Activated naive CD8-positive, alpha-beta T cell treated with anti-CD3 and anti-CD28 coated beads, Interleukin-2, amount 50 U/mL, for 16 hours (primary cell): Measurements from ENCODE around the gene CRYGD.
"Not testable (repeated sequence)": the region's sequence is repeated elsewhere in the genome, so short reads cannot be mapped to it uniquely, and the experiment has no call there.

Experiments used
- DNase-seq: peaks from one replicate; pipeline ENCODE4 v3.0.0-alpha.2; 2020; ENCODE audit warnings: low read depth, low spot score

CRYGD gene

GRCh38 chr2:208124013-208124715 lies at the start of gene CRYGD:
CRYGD (minus strand) TSS chr2:208124524; CDS start chr2:208124473, 51 bp downstream.
- not testable (repeated sequence) for DNase-seq

GRCh38 chr2:208172125-208172524 lies 47.8 kb upstream of the CRYGD start:
- DNase-seq = no peak

- DNase-seq = no peak
Observed at GRCh38 chr2:208164951-208165755, 40.8 kb upstream of the CRYGD start.

- DNase-seq = no peak
Observed at GRCh38 chr2:208163489-208163888, 39.2 kb upstream of the CRYGD start, which contains the start of gene CRYGA. CRYGA (minus strand) TSS chr2:208163589; CDS start chr2:208163556, 33 bp downstream.

- no peak for DNase-seq
Observed at GRCh38 chr2:208156439-208156838, 32.1 kb upstream of the CRYGD start.

GRCh38 chr2:208153156-208153555 lies 28.8 kb upstream of the CRYGD start:
- DNase-seq = no peak

GRCh38 chr2:208150956-208151355 lies 26.6 kb upstream of the CRYGD start:
- no peak for DNase-seq

GRCh38 chr2:208150094-208150493 lies 25.8 kb upstream of the CRYGD start:
- DNase-seq = no peak

GRCh38 chr2:208148803-208149202 lies 24.5 kb upstream of the CRYGD start:
- DNase-seq = no peak

- no peak for DNase-seq
Observed at GRCh38 chr2:208147759-208148158, 23.4 kb upstream of the CRYGD start.

- DNase-seq = no peak
Observed at GRCh38 chr2:208147008-208147407, 22.7 kb upstream of the CRYGD start.

GRCh38 chr2:208146006-208146405 lies 21.7 kb upstream of the CRYGD start, which contains the start of gene CRYGB:
CRYGB (minus strand) TSS chr2:208146158; CDS start chr2:208146120, 38 bp downstream.
- DNase-seq = no peak

GRCh38 chr2:208142925-208143799 lies 18.8 kb upstream of the CRYGD start:
- no peak for DNase-seq

- no peak for DNase-seq
Observed at GRCh38 chr2:208142240-208142924, 18.1 kb upstream of the CRYGD start.

- DNase-seq = no peak
Observed at GRCh38 chr2:208139447-208139846, 15.1 kb upstream of the CRYGD start.

GRCh38 chr2:208138334-208138733 lies 14.0 kb upstream of the CRYGD start:
- DNase-seq = not testable (repeated sequence)

- DNase-seq = no peak
Observed at GRCh38 chr2:208136716-208137094, 12.4 kb upstream of the CRYGD start.

GRCh38 chr2:208135794-208136715 lies 11.7 kb upstream of the CRYGD start:
- no peak for DNase-seq

- no peak for DNase-seq
Observed at GRCh38 chr2:208134928-208135586, 10.7 kb upstream of the CRYGD start.

GRCh38 chr2:208130712-208131110 lies 6.4 kb upstream of the CRYGD start:
- no peak for DNase-seq
